ENCODE data around the gene FOXK2. TPM values are rescaled to one million over a fixed set of nuclear protein-coding genes. Genes with fewer than 3 reads are reported as not detected.
"Not testable (repeated sequence)": the region's sequence is repeated elsewhere in the genome, so short reads cannot be mapped to it uniquely, and the experiment has no call there.

FOXK2 gene
- total RNA-seq, 1 experiment from 2014 or later = 78.9 TPM

GRCh38 chr17:82507631-82508175, 11.8 kb upstream of the FOXK2 start:
- DNase-seq = no peak
- BruUV-seq (replicated peaks) = no TSS peak
- Histone ChIP-seq H3K4me2 (no peak overlapping the region), H3K27ac (no peak overlapping the region), H2AFZ (no peak overlapping the region), H3K27me3 (ENCODE audit: insufficient read depth, low read depth) (no peaks in the 10 kb centered on the region), H3K4me3 (no peak overlapping the region), H3F3A (ENCODE audit: insufficient read depth, low read depth) (no peaks in the 10 kb centered on the region), H4K20me1 (ENCODE audit: insufficient read depth) (no peaks in the 10 kb centered on the region), H3K36me3 (ENCODE audit: low read depth) (no peaks in the 10 kb centered on the region), H3K9me2 (ENCODE audit: insufficient read depth) (no peaks in the 10 kb centered on the region), H3K4me1 (replicated peaks; ENCODE audit: insufficient read depth) (no peaks in the 10 kb centered on the region), H3K9me3 (ENCODE audit: insufficient read depth, low read depth) (no peaks in the 10 kb centered on the region), H3K79me2 (ENCODE audit: low read depth) (no peaks in the 10 kb centered on the region)
- TF ChIP-seq EZH2 (IDR thresholded peaks at IDR 0.05; ENCODE audit: low read depth) (no peak), CTCF (conservative IDR thresholded peaks at IDR 0.05) (no peak)
- ChIA-PET CTCF (no interaction called here), POLR2A (ENCODE audit: unreplicated experiment) (no interaction called here)
- intact Hi-C loops (cut with micrococcal nuclease; ENCODE audit: unreplicated experiment) = no loop called here

- H3K27me3 ChIP-seq (ENCODE audit: insufficient read depth, low read depth); intact Hi-C loops (cut with micrococcal nuclease; ENCODE audit: unreplicated experiment); DNase-seq; H3K36me3 ChIP-seq (ENCODE audit: low read depth); H3F3A ChIP-seq (ENCODE audit: insufficient read depth, low read depth); H3K9me2 ChIP-seq (ENCODE audit: insufficient read depth); POLR2A ChIA-PET (ENCODE audit: unreplicated experiment); H2AFZ ChIP-seq; H3K27ac ChIP-seq; CTCF ChIA-PET; H3K4me2 ChIP-seq; H3K4me1 ChIP-seq (replicated peaks; ENCODE audit: insufficient read depth); H3K9me3 ChIP-seq (ENCODE audit: insufficient read depth, low read depth); H3K4me3 ChIP-seq; H4K20me1 ChIP-seq (ENCODE audit: insufficient read depth); H3K79me2 ChIP-seq (ENCODE audit: low read depth); BruUV-seq (replicated peaks): not testable (repeated sequence)
These were observed 7.9 kb upstream of the FOXK2 start for GRCh38 chr17:82511642-82512041.

- H3K36me3 ChIP-seq (ENCODE audit: low read depth); H3K4me1 ChIP-seq (replicated peaks; ENCODE audit: insufficient read depth); DNase-seq; H2AFZ ChIP-seq; H3K9me2 ChIP-seq (ENCODE audit: insufficient read depth); BruUV-seq (replicated peaks); H4K20me1 ChIP-seq (ENCODE audit: insufficient read depth); CTCF ChIA-PET; H3K9me3 ChIP-seq (ENCODE audit: insufficient read depth, low read depth); POLR2A ChIA-PET (ENCODE audit: unreplicated experiment); H3K27ac ChIP-seq; intact Hi-C loops (cut with micrococcal nuclease; ENCODE audit: unreplicated experiment); H3K4me3 ChIP-seq; H3K79me2 ChIP-seq (ENCODE audit: low read depth); H3K27me3 ChIP-seq (ENCODE audit: insufficient read depth, low read depth); H3K4me2 ChIP-seq: not testable (repeated sequence)
- H3F3A ChIP-seq (ENCODE audit: insufficient read depth, low read depth) = peaks cover 13% of the 10 kb centered on the region; the same call in 1 of the 2 replicates
These were observed 5.7 kb upstream of the FOXK2 start for GRCh38 chr17:82513864-82514263.

- intact Hi-C loops (cut with micrococcal nuclease; ENCODE audit: unreplicated experiment) = no loop called here
- no peaks in the 10 kb centered on the region for H3K9me3 ChIP-seq (ENCODE audit: insufficient read depth, low read depth)
- peak overlapping the region; percentile 84 for H3K27ac ChIP-seq
- H3K4me3 ChIP-seq = no peak overlapping the region
- H3K4me2 ChIP-seq = peak overlapping the region; percentile 54; the same call in 1 of the 2 replicates
- no peaks in the 10 kb centered on the region for H3K9me2 ChIP-seq (ENCODE audit: insufficient read depth)
- TF ChIP-seq CTCF (conservative IDR thresholded peaks at IDR 0.05) = no peak
- no peak for TF ChIP-seq EZH2 (IDR thresholded peaks at IDR 0.05; ENCODE audit: low read depth)
- peak; percentile 46 to 61 for DNase-seq
- POLR2A ChIA-PET (ENCODE audit: unreplicated experiment) = no interaction called here
- H3K36me3 ChIP-seq (ENCODE audit: low read depth) = no peaks in the 10 kb centered on the region
- H3F3A ChIP-seq (ENCODE audit: insufficient read depth, low read depth) = peaks cover 30% of the 10 kb centered on the region; the same call in 1 of the 2 replicates
- peaks cover 24% of the 10 kb centered on the region for H3K79me2 ChIP-seq (ENCODE audit: low read depth)
- no peaks in the 10 kb centered on the region for H3K27me3 ChIP-seq (ENCODE audit: insufficient read depth, low read depth)
- no TSS peak for BruUV-seq (replicated peaks)
- CTCF ChIA-PET = interaction anchor here (0.7 kb wide), 1 partner anchor 67 kb away, joined by 6 read pairs; no protein-coding TSS in a partner anchor
- peaks cover 14% of the 10 kb centered on the region; the same call in 1 of the 2 replicates for H3K4me1 ChIP-seq (replicated peaks; ENCODE audit: insufficient read depth)
- H2AFZ ChIP-seq = no peak overlapping the region
- H4K20me1 ChIP-seq (ENCODE audit: insufficient read depth) = peaks cover 8% of the 10 kb centered on the region
These were observed 2.2 kb upstream of the FOXK2 start for GRCh38 chr17:82517230-82517865.

Data from PC-9 (cell line).